ENCODE measurements around the gene ACOX1.

ACOX1 gene

GRCh38 chr17:76014100-76014924 lies 35.3 kb upstream of the ACOX1 start:
- no peaks in the 10 kb centered on the region for H3K36me3 Mint-ChIP-seq
- no peak overlapping the region for H3K27ac Mint-ChIP-seq
- ATAC-seq (ENCODE audit: low read depth): peak; percentile 99
- DNase-seq (ENCODE audit: low spot score in 2 of 2): peak; percentile 75 to 76
- no peaks in the 10 kb centered on the region for H3K9me3 Mint-ChIP-seq
- no peak overlapping the region for H3K4me3 Mint-ChIP-seq
- H3K4me1 Mint-ChIP-seq: peaks cover 3% of the 10 kb centered on the region
- no peaks in the 10 kb centered on the region for H3K27me3 Mint-ChIP-seq

GRCh38 chr17:76013377-76013932 lies 34.5 kb upstream of the ACOX1 start:
- ATAC-seq (ENCODE audit: low read depth) (no peak), DNase-seq (ENCODE audit: low spot score in 2 of 2) (no peak)
- Mint-ChIP-seq H3K27ac (no peak overlapping the region), H3K9me3 (no peaks in the 10 kb centered on the region), H3K27me3 (no peaks in the 10 kb centered on the region), H3K4me1 (peaks cover 3% of the 10 kb centered on the region), H3K4me3 (no peak overlapping the region), H3K36me3 (no peaks in the 10 kb centered on the region)

GRCh38 chr17:76011951-76012350 lies 33.0 kb upstream of the ACOX1 start:
- H3K27ac Mint-ChIP-seq: no peak overlapping the region
- H3K27me3 Mint-ChIP-seq: no peaks in the 10 kb centered on the region
- DNase-seq (ENCODE audit: low spot score in 2 of 2) (no peak), ATAC-seq (ENCODE audit: low read depth) (no peak)
- H3K9me3 Mint-ChIP-seq: no peaks in the 10 kb centered on the region
- H3K4me3 Mint-ChIP-seq: no peak overlapping the region
- H3K4me1 Mint-ChIP-seq: peaks cover 3% of the 10 kb centered on the region
- H3K36me3 Mint-ChIP-seq: no peaks in the 10 kb centered on the region

GRCh38 chr17:76009969-76010661 lies 31.1 kb upstream of the ACOX1 start:
- DNase-seq (ENCODE audit: low spot score in 2 of 2) (no peak), ATAC-seq (ENCODE audit: low read depth) (no peak)
- no peaks in the 10 kb centered on the region for H3K9me3 Mint-ChIP-seq
- peak overlapping the region; percentile 26 for H3K27ac Mint-ChIP-seq
- H3K27me3 Mint-ChIP-seq: no peaks in the 10 kb centered on the region
- H3K36me3 Mint-ChIP-seq: no peaks in the 10 kb centered on the region
- no peak overlapping the region for H3K4me3 Mint-ChIP-seq
- H3K4me1 Mint-ChIP-seq: peaks cover 10% of the 10 kb centered on the region

GRCh38 chr17:76009447-76009846 lies 30.5 kb upstream of the ACOX1 start:
- Mint-ChIP-seq H3K36me3 (no peaks in the 10 kb centered on the region), H3K9me3 (no peaks in the 10 kb centered on the region), H3K4me1 (peaks cover 10% of the 10 kb centered on the region), H3K27ac (peak overlapping the region; percentile 26), H3K4me3 (no peak overlapping the region), H3K27me3 (no peaks in the 10 kb centered on the region)
- ATAC-seq (ENCODE audit: low read depth): no peak
- DNase-seq (ENCODE audit: low spot score in 2 of 2): no peak

GRCh38 chr17:76008630-76009425 lies 29.9 kb upstream of the ACOX1 start:
- peaks cover 8% of the 10 kb centered on the region for H3K4me1 Mint-ChIP-seq
- ATAC-seq (ENCODE audit: low read depth): no peak
- no peaks in the 10 kb centered on the region for H3K27me3 Mint-ChIP-seq
- no peaks in the 10 kb centered on the region for H3K36me3 Mint-ChIP-seq
- no peak for DNase-seq (ENCODE audit: low spot score in 2 of 2)
- H3K9me3 Mint-ChIP-seq: no peaks in the 10 kb centered on the region
- H3K4me3 Mint-ChIP-seq: no peak overlapping the region
- no peak overlapping the region for H3K27ac Mint-ChIP-seq

- ATAC-seq (ENCODE audit: low read depth) (no peak), DNase-seq (ENCODE audit: low spot score in 2 of 2) (no peak)
- H3K4me3 Mint-ChIP-seq: no peak overlapping the region
- H3K9me3 Mint-ChIP-seq: no peaks in the 10 kb centered on the region
- no peaks in the 10 kb centered on the region for H3K27me3 Mint-ChIP-seq
- H3K27ac Mint-ChIP-seq: no peak overlapping the region
- no peaks in the 10 kb centered on the region for H3K36me3 Mint-ChIP-seq
- peaks cover 8% of the 10 kb centered on the region for H3K4me1 Mint-ChIP-seq
Observed at GRCh38 chr17:76008208-76008607, 29.2 kb upstream of the ACOX1 start.

- Mint-ChIP-seq H3K27ac (no peak overlapping the region), H3K4me1 (peaks cover 8% of the 10 kb centered on the region), H3K36me3 (no peaks in the 10 kb centered on the region), H3K27me3 (no peaks in the 10 kb centered on the region), H3K4me3 (no peak overlapping the region), H3K9me3 (no peaks in the 10 kb centered on the region)
- no peak for ATAC-seq (ENCODE audit: low read depth)
- DNase-seq (ENCODE audit: low spot score in 2 of 2): no peak
Observed at GRCh38 chr17:76007850-76008165, 28.8 kb upstream of the ACOX1 start.

- Mint-ChIP-seq H3K4me3 (no peak overlapping the region), H3K4me1 (peaks cover 8% of the 10 kb centered on the region), H3K27me3 (no peaks in the 10 kb centered on the region), H3K9me3 (no peaks in the 10 kb centered on the region), H3K36me3 (no peaks in the 10 kb centered on the region), H3K27ac (no peak overlapping the region)
- DNase-seq (ENCODE audit: low spot score in 2 of 2): no peak
- ATAC-seq (ENCODE audit: low read depth): no peak
Observed at GRCh38 chr17:76007131-76007849, 28.3 kb upstream of the ACOX1 start.

- Mint-ChIP-seq H3K27me3 (no peaks in the 10 kb centered on the region), H3K36me3 (no peaks in the 10 kb centered on the region), H3K4me1 (peaks cover 8% of the 10 kb centered on the region), H3K27ac (no peak overlapping the region), H3K4me3 (no peak overlapping the region), H3K9me3 (no peaks in the 10 kb centered on the region)
- peak; percentile 75 to 90 for DNase-seq (ENCODE audit: low spot score in 2 of 2)
- ATAC-seq (ENCODE audit: low read depth): peak; percentile 85
Observed at GRCh38 chr17:76005263-76006149, 26.5 kb upstream of the ACOX1 start.

- ATAC-seq (ENCODE audit: low read depth) (no peak), DNase-seq (ENCODE audit: low spot score in 2 of 2) (no peak)
- Mint-ChIP-seq H3K36me3 (no peaks in the 10 kb centered on the region), H3K4me3 (no peak overlapping the region), H3K27ac (no peak overlapping the region), H3K9me3 (no peaks in the 10 kb centered on the region), H3K27me3 (no peaks in the 10 kb centered on the region), H3K4me1 (peaks cover 8% of the 10 kb centered on the region)
Observed at GRCh38 chr17:76004750-76005262, 25.8 kb upstream of the ACOX1 start.

GRCh38 chr17:76003915-76004314 lies 24.9 kb upstream of the ACOX1 start:
- Mint-ChIP-seq H3K4me3 (no peak overlapping the region), H3K4me1 (peaks cover 8% of the 10 kb centered on the region), H3K9me3 (no peaks in the 10 kb centered on the region), H3K27me3 (no peaks in the 10 kb centered on the region), H3K36me3 (no peaks in the 10 kb centered on the region), H3K27ac (peak overlapping the region; percentile 25)
- DNase-seq (ENCODE audit: low spot score in 2 of 2) (no peak), ATAC-seq (ENCODE audit: low read depth) (no peak)

- DNase-seq (ENCODE audit: low spot score in 2 of 2) (no peak), ATAC-seq (ENCODE audit: low read depth) (no peak)
- no peaks in the 10 kb centered on the region for H3K9me3 Mint-ChIP-seq
- peaks cover 14% of the 10 kb centered on the region for H3K4me1 Mint-ChIP-seq
- no peak overlapping the region for H3K4me3 Mint-ChIP-seq
- H3K36me3 Mint-ChIP-seq: no peaks in the 10 kb centered on the region
- H3K27me3 Mint-ChIP-seq: no peaks in the 10 kb centered on the region
- no peak overlapping the region for H3K27ac Mint-ChIP-seq
Observed at GRCh38 chr17:76002100-76002499, 23.1 kb upstream of the ACOX1 start.

Measured in memory B cell (primary cell).